HG03439 (cell line): Measurements from ENCODE around the gene TIMP3.

ENCODE experiments used
- ATAC-seq: cut with Tn5 transposase; IDR thresholded peaks from one replicate; pipeline ENCODE4 v1.9.1; 2021; ENCODE audit warnings: mild to moderate bottlenecking, moderate library complexity; ENCODE audit not compliant: unreplicated experiment

Gene TIMP3

GRCh38 chr22:32877196-32877595 lies 75.7 kb downstream of the TIMP3 start:
- ATAC-seq: no peak

- ATAC-seq: no peak
These were observed 78.0 kb downstream of the TIMP3 start for GRCh38 chr22:32879550-32879949.

GRCh38 chr22:32880061-32880460 lies 78.6 kb downstream of the TIMP3 start:
- no peak for ATAC-seq

GRCh38 chr22:32880505-32880892 lies 79.0 kb downstream of the TIMP3 start:
- no peak for ATAC-seq

GRCh38 chr22:32880893-32881596 lies 79.5 kb downstream of the TIMP3 start:
- ATAC-seq: no peak

GRCh38 chr22:32882360-32882755 lies 80.9 kb downstream of the TIMP3 start:
- ATAC-seq: no peak

GRCh38 chr22:32882774-32883530 lies 81.4 kb downstream of the TIMP3 start:
- ATAC-seq: no peak

GRCh38 chr22:32887324-32887980 lies 85.9 kb downstream of the TIMP3 start:
- ATAC-seq: no peak

- ATAC-seq: no peak
These were observed 87.5 kb downstream of the TIMP3 start for GRCh38 chr22:32888976-32889375.

- no peak for ATAC-seq
These were observed 95.4 kb downstream of the TIMP3 start for GRCh38 chr22:32896891-32897290.

GRCh38 chr22:32897400-32897799 lies 95.9 kb downstream of the TIMP3 start:
- no peak for ATAC-seq

- no peak for ATAC-seq
These were observed 99.6 kb downstream of the TIMP3 start for GRCh38 chr22:32900886-32901635.

GRCh38 chr22:32901925-32902324 lies 100.4 kb downstream of the TIMP3 start:
- ATAC-seq: no peak

GRCh38 chr22:32903507-32903906 lies 102.0 kb downstream of the TIMP3 start:
- ATAC-seq: no peak

GRCh38 chr22:32904044-32904443 lies 102.5 kb downstream of the TIMP3 start:
- no peak for ATAC-seq

- no peak for ATAC-seq
These were observed 103.9 kb downstream of the TIMP3 start for GRCh38 chr22:32905400-32905799.

- no peak for ATAC-seq
These were observed 108.3 kb downstream of the TIMP3 start for GRCh38 chr22:32909581-32910428.

GRCh38 chr22:32910429-32910772 lies 108.9 kb downstream of the TIMP3 start:
- ATAC-seq: no peak

GRCh38 chr22:32911503-32911902 lies 110.0 kb downstream of the TIMP3 start:
- ATAC-seq: no peak
